HL-60 (cell line): ENCODE data around the gene PELO.

ENCODE experiments used
- DNase-seq, 2 experiments: peaks; one replicate each; pipeline ENCODE4 v3.0.0-alpha.2; 2010 to 2020; ENCODE audit warnings: low read depth in 1 of 2, low spot score in 1 of 2
- H3K27ac ChIP-seq: fragments of 250-450 bp; sonication (Bioruptor Pico); replicated peaks from 2 replicates; pipeline ENCODE4 v1.5.1; 2020; ENCODE audit warnings: mild to moderate bottlenecking, moderate library complexity
- H3K27me3 ChIP-seq: fragments of 250-450 bp; sonication (Bioruptor Pico); 2 replicates; pipeline ENCODE4 v1.5.1; 2021; ENCODE audit warnings: mild to moderate bottlenecking, moderate library complexity; ENCODE audit not compliant: insufficient read depth, poor library complexity, severe bottlenecking
- H3K4me3 ChIP-seq: replicated peaks from 2 replicates; pipeline ENCODE4 v1.5.1; 2011; ENCODE audit warnings: mild to moderate bottlenecking, control low read depth, low read length; ENCODE audit not compliant: insufficient read depth
- GABPA ChIP-seq: IDR thresholded peaks from 2 replicates; pipeline ENCODE4 v1.6.1; 2012; ENCODE audit warnings: low read depth
- POLR2AphosphoS5 ChIP-seq: IDR thresholded peaks from 2 replicates; pipeline ENCODE4 v1.6.1; 2012; ENCODE audit warnings: low read depth
- SPI1 ChIP-seq: IDR thresholded peaks from 2 replicates; pipeline ENCODE4 v1.6.1; 2012; ENCODE audit warnings: low read depth, mild to moderate bottlenecking, borderline replicate concordance
- TF ChIP-seq, protein P1 (sequence below): IDR thresholded peaks from 2 replicates; pipeline ENCODE4 v1.6.1; 2012; ENCODE audit warnings: low read depth; ENCODE audit not compliant: insufficient replicate concordance
- TF ChIP-seq, protein P2 (sequence below): IDR thresholded peaks from one replicate; pipeline ENCODE4 v1.5.1; 2011; ENCODE audit warnings: low read length, control low read depth, inconsistent platforms; ENCODE audit not compliant: insufficient read depth

The PELO gene

GRCh38 chr5:52794519-52794918 is 6.8 kb downstream of the PELO start:
- H3K4me3 ChIP-seq, result no peak overlapping the region
- H3K27ac ChIP-seq, result no peak overlapping the region
- TF ChIP-seq, protein P1, sequence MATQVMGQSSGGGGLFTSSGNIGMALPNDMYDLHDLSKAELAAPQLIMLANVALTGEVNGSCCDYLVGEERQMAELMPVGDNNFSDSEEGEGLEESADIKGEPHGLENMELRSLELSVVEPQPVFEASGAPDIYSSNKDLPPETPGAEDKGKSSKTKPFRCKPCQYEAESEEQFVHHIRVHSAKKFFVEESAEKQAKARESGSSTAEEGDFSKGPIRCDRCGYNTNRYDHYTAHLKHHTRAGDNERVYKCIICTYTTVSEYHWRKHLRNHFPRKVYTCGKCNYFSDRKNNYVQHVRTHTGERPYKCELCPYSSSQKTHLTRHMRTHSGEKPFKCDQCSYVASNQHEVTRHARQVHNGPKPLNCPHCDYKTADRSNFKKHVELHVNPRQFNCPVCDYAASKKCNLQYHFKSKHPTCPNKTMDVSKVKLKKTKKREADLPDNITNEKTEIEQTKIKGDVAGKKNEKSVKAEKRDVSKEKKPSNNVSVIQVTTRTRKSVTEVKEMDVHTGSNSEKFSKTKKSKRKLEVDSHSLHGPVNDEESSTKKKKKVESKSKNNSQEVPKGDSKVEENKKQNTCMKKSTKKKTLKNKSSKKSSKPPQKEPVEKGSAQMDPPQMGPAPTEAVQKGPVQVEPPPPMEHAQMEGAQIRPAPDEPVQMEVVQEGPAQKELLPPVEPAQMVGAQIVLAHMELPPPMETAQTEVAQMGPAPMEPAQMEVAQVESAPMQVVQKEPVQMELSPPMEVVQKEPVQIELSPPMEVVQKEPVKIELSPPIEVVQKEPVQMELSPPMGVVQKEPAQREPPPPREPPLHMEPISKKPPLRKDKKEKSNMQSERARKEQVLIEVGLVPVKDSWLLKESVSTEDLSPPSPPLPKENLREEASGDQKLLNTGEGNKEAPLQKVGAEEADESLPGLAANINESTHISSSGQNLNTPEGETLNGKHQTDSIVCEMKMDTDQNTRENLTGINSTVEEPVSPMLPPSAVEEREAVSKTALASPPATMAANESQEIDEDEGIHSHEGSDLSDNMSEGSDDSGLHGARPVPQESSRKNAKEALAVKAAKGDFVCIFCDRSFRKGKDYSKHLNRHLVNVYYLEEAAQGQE, result no peak
- TF ChIP-seq SPI1 (no peak), POLR2AphosphoS5 (no peak)
- TF ChIP-seq, protein P2, sequence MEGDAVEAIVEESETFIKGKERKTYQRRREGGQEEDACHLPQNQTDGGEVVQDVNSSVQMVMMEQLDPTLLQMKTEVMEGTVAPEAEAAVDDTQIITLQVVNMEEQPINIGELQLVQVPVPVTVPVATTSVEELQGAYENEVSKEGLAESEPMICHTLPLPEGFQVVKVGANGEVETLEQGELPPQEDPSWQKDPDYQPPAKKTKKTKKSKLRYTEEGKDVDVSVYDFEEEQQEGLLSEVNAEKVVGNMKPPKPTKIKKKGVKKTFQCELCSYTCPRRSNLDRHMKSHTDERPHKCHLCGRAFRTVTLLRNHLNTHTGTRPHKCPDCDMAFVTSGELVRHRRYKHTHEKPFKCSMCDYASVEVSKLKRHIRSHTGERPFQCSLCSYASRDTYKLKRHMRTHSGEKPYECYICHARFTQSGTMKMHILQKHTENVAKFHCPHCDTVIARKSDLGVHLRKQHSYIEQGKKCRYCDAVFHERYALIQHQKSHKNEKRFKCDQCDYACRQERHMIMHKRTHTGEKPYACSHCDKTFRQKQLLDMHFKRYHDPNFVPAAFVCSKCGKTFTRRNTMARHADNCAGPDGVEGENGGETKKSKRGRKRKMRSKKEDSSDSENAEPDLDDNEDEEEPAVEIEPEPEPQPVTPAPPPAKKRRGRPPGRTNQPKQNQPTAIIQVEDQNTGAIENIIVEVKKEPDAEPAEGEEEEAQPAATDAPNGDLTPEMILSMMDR, result no peak
- no peak for DNase-seq
- H3K27me3 ChIP-seq, result no peaks in the 10 kb centered on the region

- no peak for DNase-seq
- no peak overlapping the region for H3K27ac ChIP-seq
- TF ChIP-seq, protein P2, result no peak
- TF ChIP-seq, protein P1, result no peak
- TF ChIP-seq GABPA, result no peak
- no peak for TF ChIP-seq SPI1
- no peak for TF ChIP-seq POLR2AphosphoS5
- no peak overlapping the region for H3K4me3 ChIP-seq
- H3K27me3 ChIP-seq, result no peaks in the 10 kb centered on the region
Observed at GRCh38 chr5:52796031-52796430, 8.3 kb downstream of the PELO start.

GRCh38 chr5:52796516-52797103 is 8.9 kb downstream of the PELO start:
- TF ChIP-seq POLR2AphosphoS5 (no peak), GABPA (no peak), SPI1 (no peak)
- TF ChIP-seq, protein P1, result no peak
- TF ChIP-seq, protein P2, result no peak
- no peak overlapping the region for H3K27ac ChIP-seq
- DNase-seq, result no peak
- H3K27me3 ChIP-seq, result no peaks in the 10 kb centered on the region
- H3K4me3 ChIP-seq, result no peak overlapping the region
